CD4-positive, alpha-beta T cell treated with Interleukin-4 for 1 hour (primary cell): ENCODE results near the gene CCDC40.
"Not testable (repeated sequence)": the region's sequence is repeated elsewhere in the genome, so short reads cannot be mapped to it uniquely, and the experiment has no call there.

ENCODE experiments used
- DNase-seq, 2 donors: peaks; one replicate each; pipeline ENCODE4 v3.0.0-alpha.2; 2020 to 2022

CCDC40 gene

DNA sequence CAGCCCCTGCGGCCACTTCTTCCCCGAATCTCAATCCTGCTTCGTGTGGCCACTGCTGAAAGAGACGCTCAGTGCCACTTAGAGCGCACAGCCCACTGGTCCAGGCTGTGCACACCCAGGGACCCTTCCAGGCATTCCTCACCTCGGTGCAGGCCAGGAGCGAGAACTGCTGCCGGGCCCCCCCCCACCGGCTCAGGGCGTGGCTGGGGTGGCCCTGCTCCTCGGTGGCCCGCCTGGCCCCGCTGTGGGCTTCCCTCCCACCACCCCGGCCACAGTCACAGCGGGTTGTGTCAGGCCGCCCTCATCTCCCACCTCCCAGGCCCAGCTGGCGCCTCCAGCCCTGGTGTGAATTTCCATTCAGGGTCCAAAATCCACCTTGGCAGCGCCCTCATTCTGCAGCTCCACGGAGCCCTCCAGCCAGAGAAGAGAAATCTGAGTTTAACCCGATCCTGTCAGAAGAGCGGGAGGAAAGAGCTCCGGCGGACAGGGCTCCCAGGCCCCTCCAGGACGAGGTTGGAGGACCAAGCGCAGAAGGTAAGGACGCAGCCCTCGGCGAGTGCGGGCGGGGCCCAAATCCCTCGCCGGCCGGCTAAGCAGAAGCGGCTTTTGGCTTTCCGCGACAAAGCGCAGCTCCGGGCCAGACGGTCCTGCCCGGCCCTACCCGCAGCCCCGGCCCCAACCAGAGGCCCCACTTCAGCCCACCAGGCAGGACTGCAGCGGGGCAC is 12.8 kb upstream of the CCDC40 start:
- no peak for DNase-seq

DNA sequence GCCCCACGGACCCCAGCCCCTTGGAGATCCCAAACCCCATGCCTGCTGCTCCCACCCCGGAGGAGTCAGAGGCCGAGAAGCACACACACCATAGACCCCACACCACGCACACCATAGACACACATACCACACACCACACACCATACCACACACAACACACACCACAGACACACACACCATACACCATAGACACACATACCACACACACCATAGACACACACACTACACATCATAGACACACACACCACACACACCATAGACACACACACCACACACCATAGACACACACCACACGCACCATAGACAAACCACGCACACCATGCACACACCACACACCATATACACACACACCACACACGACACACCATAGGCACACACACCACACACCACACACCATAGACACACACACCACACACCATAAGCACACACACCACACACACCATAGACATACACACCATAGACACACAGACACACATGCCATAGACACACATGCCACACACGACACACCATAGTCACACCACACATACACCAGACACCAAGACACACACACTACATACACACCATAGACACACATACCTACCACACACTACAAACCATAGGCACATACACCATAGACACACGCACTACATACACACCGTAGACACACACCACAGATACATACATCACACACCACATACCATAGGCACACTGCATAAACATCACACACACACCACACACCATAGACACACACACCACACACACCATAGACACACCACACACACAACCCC is 12.1 kb upstream of the CCDC40 start:
- no peak for DNase-seq

DNA sequence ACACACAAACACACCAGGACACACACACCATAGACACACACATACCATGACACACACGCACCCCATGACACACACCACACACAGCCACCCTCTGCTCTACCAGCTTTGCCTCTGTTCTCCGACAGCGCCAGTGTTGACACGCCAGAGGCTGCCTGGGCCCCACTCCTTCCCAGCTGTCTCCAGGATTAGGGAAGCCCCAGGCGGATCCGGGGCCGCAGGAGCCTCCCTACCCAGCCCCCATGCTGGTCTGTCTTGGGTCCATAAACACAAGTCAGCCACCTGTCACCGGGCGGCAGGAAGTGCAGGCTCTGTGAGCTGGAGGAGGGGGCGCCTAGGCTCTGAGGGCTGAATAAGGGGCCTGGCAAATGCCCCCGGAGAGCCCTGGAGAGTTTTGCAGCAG is 11.3 kb upstream of the CCDC40 start:
- DNase-seq = no peak

DNA sequence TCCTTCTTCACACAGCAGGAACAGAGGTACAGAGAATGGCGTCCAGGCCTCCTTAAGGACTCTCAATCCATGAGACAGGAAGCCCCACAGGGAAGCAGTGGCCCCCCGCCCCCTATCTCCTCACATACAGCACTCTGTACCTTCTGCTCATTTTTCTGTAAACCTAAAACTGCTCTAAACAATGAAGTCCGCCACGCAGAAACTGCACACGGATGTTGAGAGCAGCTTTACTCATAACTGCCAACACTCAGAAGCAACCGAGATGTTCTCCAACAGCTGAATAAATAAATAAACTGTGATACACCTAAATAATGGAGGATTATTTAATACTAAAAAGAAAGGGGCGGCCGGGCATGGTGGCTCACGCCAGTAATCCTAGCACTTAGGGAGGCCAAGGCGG is 10.6 kb upstream of the CCDC40 start:
- no peak for DNase-seq

DNA sequence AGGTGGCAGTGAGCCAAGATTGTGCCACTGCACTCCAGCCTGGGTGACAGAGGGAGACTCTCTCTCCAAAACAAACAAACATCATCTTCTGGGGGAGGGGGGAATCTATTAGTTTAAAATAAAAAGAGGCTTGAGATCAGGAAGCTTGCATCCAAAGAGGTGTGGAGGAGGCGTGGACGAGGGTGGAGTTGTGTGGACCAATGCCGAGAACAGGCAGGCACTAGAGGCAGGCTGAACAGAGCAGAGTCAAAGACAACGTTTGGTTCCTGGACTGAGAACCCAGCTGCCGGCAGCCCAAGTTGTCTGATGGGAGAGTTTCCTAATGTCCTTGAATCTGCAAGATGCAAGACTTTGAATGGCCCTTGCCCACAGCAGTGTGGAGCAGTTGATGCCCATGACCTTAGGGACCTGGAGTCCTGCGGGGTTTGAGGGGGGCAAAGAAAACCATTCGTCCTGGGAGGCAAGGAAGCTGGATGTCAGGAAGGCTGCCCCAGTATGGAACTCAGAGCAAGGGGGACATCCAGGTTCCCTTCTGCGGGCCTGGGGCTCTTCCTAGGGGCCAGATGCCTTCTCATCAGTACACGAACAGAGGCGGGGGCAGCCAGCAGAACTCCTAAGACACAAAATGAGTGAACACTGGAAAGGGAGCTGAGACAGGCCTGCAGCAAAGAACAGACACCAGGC is 9.9 kb upstream of the CCDC40 start:
- no peak for DNase-seq

DNA sequence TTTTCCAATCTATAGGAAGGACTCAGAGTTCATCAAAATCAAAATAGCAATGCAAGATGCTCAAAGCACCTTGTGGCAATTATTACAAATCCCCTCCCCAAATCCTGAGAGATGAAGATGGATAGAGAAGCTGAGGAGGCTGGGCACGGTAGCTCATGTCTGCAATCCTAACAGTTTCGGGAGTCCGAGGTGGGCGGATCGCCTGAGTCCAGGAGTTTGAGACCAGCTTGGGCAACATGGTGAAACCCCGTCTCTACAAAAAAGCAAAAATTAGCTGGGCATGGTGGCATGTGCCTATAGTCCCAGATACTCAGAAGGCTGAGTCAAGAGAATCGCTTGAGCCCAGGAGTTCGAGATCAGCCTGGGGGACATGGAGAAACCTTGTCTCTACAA is 9.4 kb upstream of the CCDC40 start:
- no peak for DNase-seq

DNA sequence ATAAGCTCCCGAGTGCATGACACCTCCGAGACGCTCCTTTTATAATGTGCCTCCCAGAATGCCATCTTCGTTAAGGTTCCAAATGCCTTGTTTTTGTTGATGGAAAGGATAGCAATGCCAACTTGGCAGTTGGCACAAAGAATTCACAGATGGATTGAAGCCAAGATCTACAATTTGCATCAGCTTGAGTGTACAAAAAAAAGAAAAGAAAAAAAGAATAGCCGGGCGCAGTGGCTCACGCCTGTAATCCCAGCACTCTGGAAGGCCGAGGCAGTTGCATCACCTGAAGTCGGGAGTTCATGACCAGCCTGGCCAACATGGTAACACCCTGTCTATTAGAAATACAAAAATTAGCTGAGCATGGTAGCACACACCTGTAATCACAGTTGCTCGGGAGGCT is 8.4 kb upstream of the CCDC40 start:
- DNase-seq = no peak

DNA sequence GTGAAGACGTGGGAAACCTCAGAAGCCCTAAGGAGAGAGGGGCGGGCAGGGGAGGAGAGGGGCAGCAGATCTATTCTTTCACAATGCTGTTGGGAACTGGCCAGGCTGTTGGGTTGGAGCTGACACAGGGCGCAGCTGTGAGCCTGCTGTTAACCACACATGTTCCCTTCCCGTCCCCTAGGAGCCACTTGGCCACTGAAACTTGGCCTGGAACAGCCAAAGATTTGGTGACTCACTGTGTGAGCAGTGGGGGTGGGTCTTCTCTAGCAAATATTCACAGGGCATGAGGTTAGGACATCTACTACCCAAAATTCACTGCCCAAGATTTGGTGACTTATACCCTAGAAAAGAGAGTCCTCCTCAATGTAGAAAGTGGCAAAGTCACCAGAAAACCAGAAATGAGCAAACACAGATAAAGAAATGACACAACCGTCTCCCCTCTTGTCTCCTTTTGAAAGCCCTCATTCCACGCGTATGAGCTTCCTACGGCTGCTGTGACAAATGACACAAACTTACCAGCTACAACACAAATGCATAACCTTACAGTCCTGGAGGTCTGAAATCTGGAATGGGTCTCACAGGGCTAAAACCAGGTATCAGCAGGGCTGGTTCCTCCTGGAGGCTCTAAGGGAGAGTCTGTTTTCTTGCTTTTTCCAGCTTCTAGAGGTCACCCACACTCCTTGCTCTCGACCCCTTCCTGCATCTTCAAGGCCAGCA is 7.0 kb upstream of the CCDC40 start:
- DNase-seq = no peak

DNA sequence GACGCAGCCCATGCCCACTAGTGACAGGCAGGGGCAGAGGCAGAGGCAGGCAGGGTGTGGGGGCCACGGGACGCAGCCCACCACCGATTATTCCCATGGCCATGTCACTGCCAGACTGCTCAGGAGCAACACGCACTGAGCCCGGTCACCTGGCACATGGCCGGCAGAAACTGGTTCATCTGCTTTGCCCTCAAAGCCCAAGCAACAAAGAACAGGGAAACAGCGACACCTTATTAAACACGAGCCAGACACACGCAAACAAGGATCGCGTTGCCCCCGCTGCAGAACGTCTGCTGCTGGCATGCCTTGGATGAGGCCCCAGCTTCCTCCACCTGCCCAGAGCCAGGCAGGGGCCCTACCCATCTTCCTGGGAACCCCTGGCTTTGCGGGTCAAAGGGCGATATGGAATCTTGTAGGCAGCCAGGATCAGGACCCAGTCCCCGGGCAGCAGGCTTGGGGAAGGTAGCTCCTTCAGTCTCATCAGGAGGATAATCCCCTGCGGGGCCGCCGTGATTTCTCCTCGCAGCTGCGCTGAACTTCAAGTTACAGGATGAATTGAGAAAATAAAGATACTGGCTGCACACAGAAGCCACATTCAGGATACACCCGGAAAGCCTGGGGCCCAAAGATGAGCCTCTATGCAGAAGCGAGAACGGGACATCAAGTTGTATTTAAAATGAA is 5.6 kb upstream of the CCDC40 start:
- no peak for DNase-seq

DNA sequence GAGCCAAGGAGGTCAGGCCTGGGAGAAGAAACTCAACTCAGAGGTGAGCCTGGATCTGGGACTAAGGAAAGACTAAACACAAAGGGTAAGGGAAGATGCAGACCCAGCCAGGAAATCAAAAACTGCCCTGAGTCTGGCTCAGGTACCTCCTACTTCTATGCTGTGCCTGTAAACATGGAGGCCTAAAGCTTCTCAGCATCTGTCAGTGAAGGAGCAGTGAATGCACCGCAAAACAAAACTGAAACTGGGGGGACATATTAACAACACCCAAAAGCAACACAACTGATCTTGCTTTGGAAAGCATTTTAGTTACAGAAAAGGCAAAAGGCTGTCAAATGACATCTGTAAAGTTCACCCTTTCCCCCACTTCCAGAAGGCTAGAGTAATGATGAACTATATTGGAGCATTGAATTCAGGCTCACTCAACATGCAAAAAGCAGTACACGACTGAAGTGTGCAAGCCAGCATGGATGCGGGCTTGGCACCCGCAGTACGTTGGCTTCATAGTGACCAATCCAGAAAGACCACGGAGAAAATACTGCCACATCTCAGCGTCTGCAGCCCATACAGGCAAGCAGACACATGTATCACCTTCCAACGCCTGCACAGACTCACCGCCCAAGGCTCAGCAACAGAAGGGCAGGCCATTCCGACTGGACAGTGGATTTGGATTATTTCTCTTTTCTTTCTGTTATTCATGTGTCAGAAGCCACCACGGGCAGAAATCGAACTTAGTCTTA is 4.6 kb upstream of the CCDC40 start:
- DNase-seq = no peak

DNA sequence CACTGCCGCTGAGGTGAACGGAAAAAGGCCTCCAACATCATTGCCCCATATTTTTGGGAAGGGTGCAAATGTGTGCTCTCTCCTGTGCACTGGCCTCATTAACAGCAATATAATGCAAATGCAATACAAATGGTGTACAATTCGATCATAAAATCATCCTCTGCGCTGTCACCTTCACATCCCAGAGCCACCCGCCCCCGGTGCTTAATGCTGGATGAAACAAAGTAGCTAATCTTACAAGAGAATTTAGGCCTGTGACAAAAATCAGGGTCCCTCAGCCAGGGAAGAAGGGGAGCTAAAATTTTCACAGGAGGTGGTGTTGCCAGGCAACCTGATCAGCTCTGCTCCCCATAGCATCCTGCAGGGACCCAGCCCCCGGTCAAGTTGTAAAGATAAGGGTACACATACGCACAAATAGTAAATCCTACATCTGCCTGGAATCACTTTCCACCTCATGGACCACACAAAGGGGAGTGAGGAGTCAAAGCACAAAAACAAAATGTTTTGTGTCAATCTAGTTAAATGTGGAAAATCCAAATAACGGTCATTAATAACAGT is 3.7 kb upstream of the CCDC40 start:
- DNase-seq = no peak

DNA sequence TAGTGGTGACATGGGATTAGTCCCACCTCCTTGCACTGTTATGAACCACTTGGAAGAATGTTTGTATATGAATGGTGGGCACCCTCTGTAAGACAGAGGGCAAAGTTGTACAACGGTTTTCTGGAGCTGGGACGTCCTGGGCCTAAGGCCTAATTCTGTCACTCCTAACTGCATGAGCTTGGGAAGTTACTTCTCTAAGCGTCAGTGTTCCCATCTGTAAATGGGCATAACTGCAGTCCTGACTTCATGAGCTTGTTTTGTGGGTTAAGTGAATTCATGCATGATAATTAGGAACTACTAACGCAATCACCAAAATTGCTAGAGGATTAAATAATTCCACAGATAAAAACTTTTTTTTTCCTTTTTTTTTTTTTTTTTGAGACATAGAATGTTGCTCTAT is 2.6 kb upstream of the CCDC40 start:
- no peak for DNase-seq

DNA sequence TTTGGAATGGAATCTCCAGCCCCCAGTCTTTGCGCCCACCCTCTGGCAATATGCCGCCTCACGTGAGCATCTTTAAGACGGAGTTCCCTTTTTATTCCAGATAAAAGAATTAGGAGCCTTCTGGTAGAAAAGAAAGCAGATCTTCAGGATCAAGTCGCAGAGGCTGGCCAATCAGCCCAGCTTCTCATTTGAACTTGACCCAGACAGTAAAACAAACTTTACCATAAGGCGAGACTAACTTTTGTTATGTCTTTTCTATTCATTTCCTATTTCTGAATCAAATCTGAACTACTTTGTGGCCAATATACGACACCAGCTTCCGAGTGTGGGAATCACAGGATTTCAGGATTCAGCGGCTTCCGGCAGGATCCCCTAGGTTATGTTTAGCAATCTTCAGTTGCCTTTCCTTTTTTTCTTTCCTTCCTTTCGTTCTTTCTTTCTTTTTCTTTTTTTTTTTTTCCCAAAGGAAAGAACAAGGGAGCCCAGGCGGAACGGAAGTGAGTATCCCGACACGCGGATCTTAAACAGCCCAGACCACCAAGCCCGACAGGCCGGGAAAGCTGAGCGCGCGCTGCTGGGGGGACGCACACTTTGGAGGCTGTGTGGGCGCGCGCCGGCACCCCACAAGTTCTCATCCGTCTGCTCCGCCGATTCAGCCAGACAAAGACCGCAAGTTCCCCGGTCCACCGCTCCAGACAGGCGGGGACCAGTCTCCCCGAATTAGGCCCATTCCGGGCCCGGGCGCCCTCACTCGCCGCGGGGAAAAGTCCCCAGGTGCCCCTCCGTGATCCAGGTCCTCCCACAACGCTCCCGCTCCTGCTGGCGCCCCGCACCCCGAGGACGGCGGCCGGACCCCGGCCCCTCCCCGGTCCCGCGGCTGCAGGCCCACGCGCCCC is 1.4 kb upstream of the CCDC40 start:
- peak; percentile 67 to 72 for DNase-seq

DNA sequence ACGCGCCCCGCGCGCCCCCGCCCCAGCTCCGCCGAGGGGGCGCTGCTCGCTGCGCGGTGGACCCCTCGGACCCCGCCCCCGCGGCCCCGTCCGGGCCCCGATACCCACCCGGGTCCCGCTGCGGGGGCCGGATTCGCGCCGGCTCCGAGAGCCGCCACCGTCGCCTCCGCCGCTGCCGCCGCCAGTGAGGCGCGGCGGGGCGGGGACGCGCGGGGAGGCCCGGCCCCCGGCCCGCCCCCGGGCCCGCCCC is 830 bp upstream of the CCDC40 start, which contains the start of gene TBC1D16:
Gene TBC1D16, minus strand, starts transcription at position 186 of the 250 bp plus-strand sequence. CDS start 22,325 bp downstream, outside the sequence.
- DNase-seq = no peak

DNA sequence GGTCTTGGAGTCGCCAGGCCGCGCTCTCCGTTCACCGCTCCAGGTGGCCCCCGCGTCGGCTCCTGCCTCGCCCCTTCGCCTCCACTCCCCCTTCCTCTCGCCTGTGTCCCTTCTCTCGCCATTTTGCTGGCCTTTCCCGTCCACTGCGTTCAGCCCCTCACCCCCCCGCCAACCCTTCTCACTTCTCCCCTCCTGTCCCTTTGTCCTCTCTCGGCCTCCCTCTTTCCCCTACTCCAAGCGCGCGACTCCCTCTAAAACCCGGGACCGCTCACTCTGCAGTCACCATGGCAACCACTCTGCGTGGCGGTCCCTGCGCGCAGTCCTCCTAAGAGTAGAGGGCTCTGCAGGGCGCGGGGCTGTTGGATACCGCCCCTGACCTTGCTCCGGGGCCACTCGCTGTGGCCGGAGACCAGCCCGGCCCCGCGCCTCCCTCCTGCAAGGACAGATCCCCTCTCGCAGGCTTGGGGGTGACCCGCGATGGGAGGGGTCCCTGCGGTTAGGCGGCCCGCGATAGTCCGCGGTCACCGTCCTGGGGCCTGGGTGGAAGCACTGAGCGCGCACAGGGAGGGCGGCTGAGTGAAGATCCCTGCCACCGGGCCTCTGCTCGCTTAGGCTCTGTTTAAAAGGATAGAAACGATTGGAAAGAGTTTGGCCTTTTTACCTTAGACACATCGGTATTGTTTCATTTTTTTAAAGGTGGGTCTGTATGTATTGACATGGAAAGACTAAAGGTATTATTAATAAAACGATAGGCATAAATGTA is 454 bp downstream of the CCDC40 start:
- DNase-seq = peak; percentile 7 to 35

DNA sequence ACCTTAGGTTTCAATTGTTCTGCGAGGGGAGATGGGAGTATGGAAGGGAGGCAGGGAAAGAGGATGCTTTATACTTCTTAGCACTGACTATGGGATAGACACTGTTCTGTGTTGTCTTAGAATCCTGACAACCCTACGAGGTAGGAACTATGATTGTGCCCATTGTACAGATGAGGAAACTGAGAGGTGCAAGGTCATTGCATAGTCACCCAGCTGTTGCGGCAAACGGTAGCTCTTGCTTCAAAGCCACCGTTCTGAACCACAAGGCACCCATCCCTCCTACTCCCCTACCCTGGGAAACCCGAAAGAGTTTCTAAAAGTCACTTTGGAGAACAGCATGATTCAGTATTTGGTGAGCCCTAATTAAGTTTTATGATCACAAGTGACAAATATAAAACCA is 7.5 kb downstream of the CCDC40 start:
- no peak for DNase-seq

DNA sequence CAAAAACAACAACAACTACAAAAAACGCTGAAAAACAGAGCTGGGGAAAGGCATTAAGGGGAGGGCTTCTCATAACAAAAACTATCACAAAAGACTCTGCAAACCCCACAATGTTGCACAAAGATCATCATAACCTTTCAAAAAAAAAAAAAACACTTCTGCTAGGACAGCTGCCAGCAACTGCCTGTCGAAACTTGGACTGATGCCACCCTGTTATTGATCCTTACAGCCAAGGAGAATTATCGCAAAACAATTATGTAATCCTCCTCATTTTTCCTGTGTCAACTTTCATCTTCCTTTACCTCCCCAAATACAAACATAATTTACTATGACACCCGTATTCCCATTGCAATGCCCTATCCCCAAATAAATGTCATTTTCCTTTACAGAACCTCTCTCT is 9.3 kb downstream of the CCDC40 start:
- DNase-seq = no peak

DNA sequence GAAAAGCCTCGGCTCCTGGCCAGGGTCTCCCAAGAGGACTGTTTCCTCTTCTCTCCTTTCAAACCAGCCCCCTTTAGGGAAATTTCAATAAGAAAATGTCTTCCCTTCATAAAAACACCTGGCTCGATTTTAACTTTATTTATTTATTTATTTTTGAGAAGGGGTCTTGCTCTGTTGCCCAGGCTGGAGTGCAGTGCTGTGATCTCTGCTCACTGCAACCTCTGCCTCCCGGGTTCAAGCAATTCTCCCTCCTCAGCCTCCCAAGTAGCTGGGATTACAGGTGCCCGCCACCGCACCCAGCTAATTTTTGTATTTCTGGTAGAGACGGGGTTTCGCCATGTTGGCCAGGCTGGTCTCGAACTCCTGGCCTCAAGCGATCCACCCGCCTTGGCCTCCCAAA is 10.3 kb downstream of the CCDC40 start:
- DNase-seq = not testable (repeated sequence)

DNA sequence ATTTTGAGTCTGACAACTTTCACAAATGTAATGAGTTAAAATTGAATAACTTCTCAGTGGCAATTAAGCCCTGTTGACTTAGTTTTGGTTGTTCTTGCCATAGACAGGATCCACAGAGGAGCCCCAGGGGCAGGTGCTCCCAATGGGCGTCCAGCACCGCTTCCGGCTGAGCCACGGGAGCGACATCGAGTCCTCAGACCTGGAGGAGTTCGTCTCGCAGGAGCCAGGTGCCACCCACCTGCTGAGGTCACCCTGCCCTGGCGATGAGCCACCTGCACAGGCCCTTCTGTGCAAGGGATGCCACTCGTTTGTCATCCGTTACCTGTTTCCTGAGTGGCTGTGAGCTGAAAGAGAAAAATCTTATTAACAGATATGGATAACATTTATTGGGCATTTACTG is 10.7 kb downstream of the CCDC40 start:
- DNase-seq = no peak

DNA sequence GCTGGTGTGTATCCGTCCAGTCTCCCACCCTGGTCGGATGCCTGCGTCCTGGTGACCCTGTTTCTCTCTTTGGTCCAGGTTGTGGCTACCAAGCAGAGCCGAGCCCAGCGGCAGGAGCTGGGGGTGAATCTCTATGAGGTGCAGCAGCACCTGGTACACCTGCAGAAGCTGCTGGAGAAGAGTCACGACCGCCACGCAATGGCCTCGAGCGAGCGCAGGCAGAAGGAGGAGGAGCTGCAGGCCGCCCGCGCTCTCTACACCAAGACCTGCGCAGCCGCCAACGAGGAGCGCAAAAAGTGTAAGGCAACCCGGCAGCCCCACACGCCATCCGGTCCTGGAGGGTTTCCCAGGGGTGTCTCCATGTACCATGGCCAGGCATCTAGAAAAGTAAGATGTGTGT is 13.5 kb downstream of the CCDC40 start:
- no peak for DNase-seq
